GM23338 (cell line): ENCODE measurements around the gene OPRD1.

ENCODE experiments used
- CTCF ChIP-seq, 2 experiments: fragments of 200-600 bp in 1 of 2; sonication (generic) in 1 of 2; conservative IDR thresholded peaks; 2 replicates each; pipeline versions ENCODE4 v1.5.1 to v1.6.1; 2016 to 2017; ENCODE audit warnings: antibody characterized with exemption in 2 of 2, low read depth in 2 of 2, mild to moderate bottlenecking in 2 of 2, moderate library complexity in 1 of 2
- EZH2 ChIP-seq: fragments of 200-600 bp; sonication (generic); IDR thresholded peaks from one replicate; pipeline ENCODE4 v1.8.0; 2017; ENCODE audit warnings: antibody characterized with exemption, mild to moderate bottlenecking, low read depth; ENCODE audit not compliant: unreplicated experiment
- REST ChIP-seq: IDR thresholded peaks from one replicate; pipeline ENCODE4 v1.6.1; 2018; ENCODE audit warnings: antibody characterized with exemption; ENCODE audit not compliant: unreplicated experiment

GRCh38 chr1:28917757-28918118 lies 105.8 kb downstream of the OPRD1 start:
- no peak for TF ChIP-seq CTCF (conservative IDR thresholded peaks at IDR 0.05; ENCODE audit: low read depth in 2 of 2)
- no peak for TF ChIP-seq EZH2
- TF ChIP-seq REST, result no peak
